ENCODE data around the gene DRC1.
A peak's percentile ranks its signal among the peaks of the same experiment; 100 is the strongest.
"Not testable (repeated sequence)": the region's sequence is repeated elsewhere in the genome, so short reads cannot be mapped to it uniquely, and the experiment has no call there.

DRC1 gene

GRCh38 chr2:26464390-26465265 lies 62.9 kb downstream of the DRC1 start:
- FAIRE-seq = no peak

GRCh38 chr2:26465266-26465925 lies 63.7 kb downstream of the DRC1 start:
- no peak for FAIRE-seq

- FAIRE-seq = no peak
Observed at GRCh38 chr2:26465981-26466471, 64.3 kb downstream of the DRC1 start.

- FAIRE-seq = no peak
Observed at GRCh38 chr2:26466662-26467310, 65.1 kb downstream of the DRC1 start.

GRCh38 chr2:26468544-26468943 lies 66.8 kb downstream of the DRC1 start:
- FAIRE-seq = not testable (repeated sequence)

- FAIRE-seq = peak; percentile 97
Observed at GRCh38 chr2:26469092-26469710, 67.5 kb downstream of the DRC1 start.

GRCh38 chr2:26469955-26470354 lies 68.2 kb downstream of the DRC1 start:
- no peak for FAIRE-seq

- FAIRE-seq = no peak
Observed at GRCh38 chr2:26470601-26471260, 69.0 kb downstream of the DRC1 start.

GRCh38 chr2:26471289-26471688 lies 69.6 kb downstream of the DRC1 start:
- no peak for FAIRE-seq

GRCh38 chr2:26471766-26472706 lies 70.3 kb downstream of the DRC1 start:
- no peak for FAIRE-seq

- no peak for FAIRE-seq
Observed at GRCh38 chr2:26472821-26473655, 71.3 kb downstream of the DRC1 start.

GRCh38 chr2:26473796-26474195 lies 72.1 kb downstream of the DRC1 start:
- no peak for FAIRE-seq

- no peak for FAIRE-seq
Observed at GRCh38 chr2:26474261-26474785, 72.6 kb downstream of the DRC1 start.

- FAIRE-seq = no peak
Observed at GRCh38 chr2:26475037-26475436, 73.3 kb downstream of the DRC1 start.

- no peak for FAIRE-seq
Observed at GRCh38 chr2:26475832-26476501, 74.2 kb downstream of the DRC1 start.

GRCh38 chr2:26477126-26477910 lies 75.6 kb downstream of the DRC1 start:
- FAIRE-seq = no peak

- no peak for FAIRE-seq
Observed at GRCh38 chr2:26477911-26478253, 76.2 kb downstream of the DRC1 start, which contains the start of gene OTOF. TSS of gene OTOF (minus strand) at chr2:26478124.

- FAIRE-seq = no peak
Observed at GRCh38 chr2:26478366-26478765, 76.6 kb downstream of the DRC1 start.

Data from TTC549 (cell line).